Keratinocyte (primary cell): ENCODE results near the gene ZBTB1. TPM values are rescaled to one million over a fixed set of nuclear protein-coding genes. Genes with fewer than 3 reads are reported as not detected.

Experiments used
- DNase-seq: peaks from one replicate; pipeline ENCODE4 v3.0.0-alpha.2; 2011; ENCODE audit warnings: low read depth, missing footprints, low spot score
- FAIRE-seq: peaks from 2 replicates; lab custom pipeline; 2011; peaks lifted over from hg19 to GRCh38; lab: Jason Lieb, UNC
- H2AFZ ChIP-seq: 2 replicates; pipeline ENCODE4 v1.6.0; 2012; ENCODE audit warnings: low read length, control low read depth, inconsistent platforms; ENCODE audit not compliant: control insufficient read depth
- H3K27ac ChIP-seq: 2 replicates; pipeline ENCODE4 v1.5.1; 2011; ENCODE audit warnings: low read length; ENCODE audit not compliant: control insufficient read depth, insufficient read depth
- H3K27me3 ChIP-seq: 3 replicates; pipeline ENCODE4 v1.6.0; 2011; ENCODE audit warnings: low read length; ENCODE audit not compliant: control insufficient read depth, insufficient read depth; ENCODE audit errors: extremely low read depth
- H3K36me3 ChIP-seq, 2 experiments: 2 replicates in 1 of 2; 3 replicates in 1 of 2; pipeline ENCODE4 v1.5.1; 2011; ENCODE audit warnings: low read length in 2 of 2, mild to moderate bottlenecking in 1 of 2; ENCODE audit not compliant: control insufficient read depth in 2 of 2, insufficient read depth in 2 of 2; ENCODE audit errors: extremely low read depth in 1 of 2
- H3K4me1 ChIP-seq: 3 replicates; pipeline ENCODE4 v1.5.1; 2011; ENCODE audit warnings: low read length; ENCODE audit not compliant: control insufficient read depth, insufficient read depth; ENCODE audit errors: extremely low read depth
- H3K4me2 ChIP-seq: 3 replicates; pipeline ENCODE4 v1.6.0; 2011; ENCODE audit warnings: low read depth, low read length; ENCODE audit not compliant: control insufficient read depth, insufficient read depth; ENCODE audit errors: extremely low read depth
- H3K4me3 ChIP-seq, 3 experiments: fragments of 200-600 bp in 1 of 3; sonication (generic) in 1 of 3; 2 replicates in 2 of 3; 3 replicates in 1 of 3; pipeline ENCODE4 v1.5.1; 2011 to 2016; ENCODE audit warnings: low read length in 3 of 3, mild to moderate bottlenecking in 3 of 3, control low read depth in 2 of 3, inconsistent platforms in 1 of 3, low read depth in 1 of 3, mixed read lengths in 1 of 3, mixed run types in 1 of 3, moderate library complexity in 1 of 3; ENCODE audit not compliant: control insufficient read depth in 2 of 3, insufficient read depth in 2 of 3; ENCODE audit errors: extremely low read depth in 1 of 3
- H3K79me2 ChIP-seq: 2 replicates; pipeline ENCODE4 v1.6.0; 2012; ENCODE audit warnings: low read length; ENCODE audit not compliant: control insufficient read depth, insufficient read depth
- H3K9ac ChIP-seq: 3 replicates; pipeline ENCODE4 v1.6.0; 2011; ENCODE audit warnings: low read length; ENCODE audit not compliant: control insufficient read depth, insufficient read depth; ENCODE audit errors: extremely low read depth
- H3K9me1 ChIP-seq: 3 replicates; pipeline ENCODE4 v1.6.0; 2011; ENCODE audit warnings: low read length; ENCODE audit not compliant: control insufficient read depth, insufficient read depth; ENCODE audit errors: extremely low read depth
- H3K9me3 ChIP-seq: 2 replicates; pipeline ENCODE4 v1.5.1; 2012; ENCODE audit warnings: low read depth, low read length; ENCODE audit not compliant: control insufficient read depth
- H4K20me1 ChIP-seq: 3 replicates; pipeline ENCODE4 v1.6.0; 2011; ENCODE audit warnings: low read length; ENCODE audit not compliant: control insufficient read depth, insufficient read depth; ENCODE audit errors: extremely low read depth
- EZH2 ChIP-seq: IDR thresholded peaks from one replicate; pipeline ENCODE4 v1.6.1; 2012; ENCODE audit warnings: inconsistent platforms, mild to moderate bottlenecking, low read length, moderate library complexity
- dilution Hi-C: fragments of 300-500 bp; cut with MboI; formaldehyde crosslinking; loops from one replicate; pipeline ENCODE4 v1.7.0; 2020; ENCODE audit warnings: low sequenced_read_pairs; ENCODE audit not compliant: extremely low pct_ligation_motif_present
- polyA plus RNA-seq, 5 experiments: library from polyadenylated mRNA; depleted of rRNA in 3 of 5; stranded (reverse) in 3 of 5; stranded (forward) in 1 of 5; unstranded in 1 of 5; fragments of >200 nt; gene quantifications; 1 replicate in 1 of 5; 2 replicates in 3 of 5; 3 replicates in 1 of 5; pipeline versions ENCODE4 v1.2.1 to v1.2.3, GENCODE V29; 2011 to 2012; ENCODE audit warnings: missing spikeins in 2 of 5, low read depth in 1 of 5, low replicate concordance in 1 of 5
- TF ChIP-seq, protein P1 (sequence below), 3 experiments: IDR thresholded peaks in 1 of 3; conservative IDR thresholded peaks in 1 of 3; optimal IDR thresholded peaks in 1 of 3; 2 replicates in 2 of 3; 3 replicates in 1 of 3; pipeline versions ENCODE3 to v1.5.1; 2011; ENCODE audit warnings: low read length in 3 of 3, mild to moderate bottlenecking in 3 of 3, moderate library complexity in 2 of 3, control low read depth in 1 of 3, inconsistent platforms in 1 of 3; ENCODE audit not compliant: insufficient read depth in 2 of 3; ENCODE audit errors: extremely low read depth in 1 of 3

Gene ZBTB1
- polyA plus RNA-seq, 1 donor (not counting 4 experiments of a cell fraction or from before 2014, with no cell fraction given): 40.7 TPM

DNA sequence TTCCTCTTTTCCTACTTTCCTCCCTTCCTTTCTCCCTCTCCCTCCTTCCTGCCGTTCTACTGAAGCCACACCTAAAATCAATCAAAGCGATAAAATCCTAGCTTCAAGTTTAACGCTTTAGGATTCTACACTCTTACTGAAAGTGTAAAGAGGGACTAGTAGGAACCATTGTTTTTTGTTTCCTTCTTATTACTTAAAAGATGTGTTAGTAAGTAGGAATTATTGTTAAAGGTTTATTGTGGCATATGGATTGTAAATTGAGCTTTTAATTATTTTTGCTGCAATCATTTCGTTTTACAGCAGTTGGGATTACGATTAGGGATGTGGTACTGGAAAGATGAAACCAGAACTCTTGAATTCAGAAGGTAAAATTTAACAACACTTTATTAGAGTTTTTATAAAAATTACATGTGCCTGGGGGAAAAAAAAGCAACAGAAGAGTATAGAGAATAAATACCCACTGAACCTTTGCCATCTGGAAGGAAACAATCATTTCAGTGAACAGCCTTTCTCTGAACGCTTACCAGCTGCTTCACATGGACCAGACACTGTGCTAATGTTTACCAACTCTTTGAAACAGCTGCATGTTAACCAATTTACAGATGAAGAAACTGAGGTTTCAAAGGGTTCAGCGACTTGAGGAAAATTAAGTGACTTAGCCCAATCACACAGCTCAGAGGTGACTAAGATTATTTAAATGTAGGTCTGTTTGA lies 46.2 kb downstream of the ZBTB1 start:
- H2AFZ ChIP-seq: peak overlapping the region; percentile 90
- no peaks in the 10 kb centered on the region for H3K9me3 ChIP-seq
- H4K20me1 ChIP-seq: no peaks in the 10 kb centered on the region
- H3K36me3 ChIP-seq: no peaks in the 10 kb centered on the region
- DNase-seq: no peak
- no peaks in the 10 kb centered on the region for H3K9me1 ChIP-seq
- H3K79me2 ChIP-seq: no peaks in the 10 kb centered on the region
- FAIRE-seq: no peak
- H3K4me2 ChIP-seq: peak overlapping the region; percentile 79
- H3K27me3 ChIP-seq: no peaks in the 10 kb centered on the region
- peak overlapping the region in 1 of 3 experiments; percentile 44 for H3K4me3 ChIP-seq
- dilution Hi-C loops: no loop called here
- H3K4me1 ChIP-seq: peaks cover 20% of the 10 kb centered on the region
- peak overlapping the region; percentile 50 for H3K9ac ChIP-seq
- TF ChIP-seq EZH2: no peak
- TF ChIP-seq, protein P1, sequence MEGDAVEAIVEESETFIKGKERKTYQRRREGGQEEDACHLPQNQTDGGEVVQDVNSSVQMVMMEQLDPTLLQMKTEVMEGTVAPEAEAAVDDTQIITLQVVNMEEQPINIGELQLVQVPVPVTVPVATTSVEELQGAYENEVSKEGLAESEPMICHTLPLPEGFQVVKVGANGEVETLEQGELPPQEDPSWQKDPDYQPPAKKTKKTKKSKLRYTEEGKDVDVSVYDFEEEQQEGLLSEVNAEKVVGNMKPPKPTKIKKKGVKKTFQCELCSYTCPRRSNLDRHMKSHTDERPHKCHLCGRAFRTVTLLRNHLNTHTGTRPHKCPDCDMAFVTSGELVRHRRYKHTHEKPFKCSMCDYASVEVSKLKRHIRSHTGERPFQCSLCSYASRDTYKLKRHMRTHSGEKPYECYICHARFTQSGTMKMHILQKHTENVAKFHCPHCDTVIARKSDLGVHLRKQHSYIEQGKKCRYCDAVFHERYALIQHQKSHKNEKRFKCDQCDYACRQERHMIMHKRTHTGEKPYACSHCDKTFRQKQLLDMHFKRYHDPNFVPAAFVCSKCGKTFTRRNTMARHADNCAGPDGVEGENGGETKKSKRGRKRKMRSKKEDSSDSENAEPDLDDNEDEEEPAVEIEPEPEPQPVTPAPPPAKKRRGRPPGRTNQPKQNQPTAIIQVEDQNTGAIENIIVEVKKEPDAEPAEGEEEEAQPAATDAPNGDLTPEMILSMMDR (optimal IDR thresholded peaks at IDR 0.05 in 1 of 3, IDR thresholded peaks at IDR 0.05 in 1 of 3, conservative IDR thresholded peaks at IDR 0.05 in 1 of 3; ENCODE audit: extremely low read depth in 1 of 3, insufficient read depth in 2 of 3, low read length in 3 of 3): no peak
- H3K27ac ChIP-seq: no peak overlapping the region

DNA sequence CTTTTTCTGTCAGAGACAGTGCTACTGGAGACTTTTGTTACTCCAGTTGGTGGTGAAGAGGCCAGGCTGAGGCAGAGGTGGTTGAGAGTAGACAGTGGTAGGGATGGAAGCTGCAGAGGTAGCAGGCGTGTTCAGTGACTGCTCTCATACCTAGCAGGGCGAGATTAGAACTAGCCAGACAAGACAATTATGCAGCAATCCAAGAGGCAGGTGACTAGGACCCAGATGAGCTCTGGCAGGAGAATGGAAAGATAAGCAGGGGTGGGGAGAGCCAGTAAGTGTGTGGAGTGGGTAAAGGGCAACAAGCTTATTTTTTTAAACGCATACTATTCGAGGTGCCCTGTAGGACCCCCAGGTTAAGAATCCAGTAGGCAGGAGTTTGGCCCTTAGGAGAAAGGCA lies 50.0 kb downstream of the ZBTB1 start:
- DNase-seq (no peak), FAIRE-seq (no peak)
- Histone ChIP-seq H3K79me2 (no peaks in the 10 kb centered on the region), H3K36me3 (no peaks in the 10 kb centered on the region), H3K4me3 (no peak overlapping the region), H3K27ac (no peak overlapping the region), H3K9ac (no peak overlapping the region), H4K20me1 (no peaks in the 10 kb centered on the region), H3K9me1 (no peaks in the 10 kb centered on the region), H3K27me3 (no peaks in the 10 kb centered on the region), H3K9me3 (no peaks in the 10 kb centered on the region), H3K4me2 (no peak overlapping the region), H3K4me1 (peaks cover 10% of the 10 kb centered on the region), H2AFZ (no peak overlapping the region)
- no peak for TF ChIP-seq EZH2
- dilution Hi-C loops: no loop called here
